Panc1 (cell line): ENCODE measurements around the gene SPEM2. TPM values are rescaled to one million over a fixed set of nuclear protein-coding genes. Genes with fewer than 3 reads are reported as not detected.

Experiments
- ATAC-seq: fragments of 200-7000 bp; cut with Tn5 transposase; 2 replicates; pipeline ENCODE4 v1.9.1; 2020; ENCODE audit warnings: mild to moderate bottlenecking, moderate library complexity
- BruUV-seq: library from RNA; stranded (reverse); fragments of 400-500 nt; replicated peaks from 2 replicates; lab custom pipeline; 2021; lab: Mats Ljungman, UMichigan
- CTCF ChIA-PET: fragments of 300-600 bp; sonication (Branson Sonifier 250); formaldehyde crosslinking; loops from one replicate; lab custom pipeline; 2022; ENCODE audit warnings: antibody characterized with exemption; lab: Charles Lee
- POLR2A ChIA-PET: fragments of 300-600 bp; sonication (Branson Sonifier 250); formaldehyde crosslinking; loops from one replicate; lab custom pipeline; 2022; ENCODE audit warnings: antibody characterized with exemption; lab: Charles Lee
- DNase-seq: peaks from one replicate; pipeline ENCODE4 v3.0.0-alpha.2; 2010; ENCODE audit warnings: low read depth, low spot score
- H3K27ac ChIP-seq: 2 replicates; pipeline ENCODE4 v1.5.1; 2011; ENCODE audit warnings: mild to moderate bottlenecking, low read length, inconsistent platforms
- H3K27me3 ChIP-seq: fragments of 200-500 bp; sonication (Bioruptor generic); 2 replicates; pipeline ENCODE4 v1.6.0; 2014; ENCODE audit warnings: low read length, inconsistent platforms; ENCODE audit not compliant: control insufficient read depth, insufficient read depth
- H3K36me3 ChIP-seq: fragments of 200-500 bp; sonication (Bioruptor generic); 2 replicates; pipeline ENCODE4 v1.5.1; 2014; ENCODE audit warnings: inconsistent platforms, mild to moderate bottlenecking, low read length, moderate library complexity; ENCODE audit not compliant: control insufficient read depth, insufficient read depth
- H3K4me1 ChIP-seq: 2 replicates; pipeline ENCODE4 v1.5.1; 2011; ENCODE audit warnings: inconsistent platforms, mild to moderate bottlenecking, low read length, moderate library complexity; ENCODE audit not compliant: control insufficient read depth, insufficient read depth
- H3K4me3 ChIP-seq, 2 experiments: 2 replicates each; pipeline ENCODE4 v1.5.1; 2011 to 2012; ENCODE audit warnings: low read depth in 2 of 2, low read length in 2 of 2, mild to moderate bottlenecking in 2 of 2, inconsistent platforms in 1 of 2, moderate library complexity in 1 of 2
- H3K9me3 ChIP-seq: fragments of 200-500 bp; sonication (Bioruptor generic); 2 replicates; pipeline ENCODE4 v1.5.1; 2014; ENCODE audit warnings: low read depth, mild to moderate bottlenecking, inconsistent platforms, low read length, moderate library complexity; ENCODE audit not compliant: control insufficient read depth, insufficient read depth
- POLR2AphosphoS5 ChIP-seq: IDR thresholded peaks from 2 replicates; pipeline ENCODE4 v1.6.1; 2012; ENCODE audit warnings: mild to moderate bottlenecking, low read depth, low read length, moderate library complexity
- REST ChIP-seq, 2 experiments: IDR thresholded peaks; 2 replicates each; pipeline ENCODE4 v1.6.1; 2011 to 2012; ENCODE audit warnings: low read depth in 2 of 2, control low read depth in 1 of 2, low read length in 1 of 2, mild to moderate bottlenecking in 1 of 2, moderate library complexity in 1 of 2; ENCODE audit not compliant: insufficient read depth in 1 of 2
- SIN3A ChIP-seq: IDR thresholded peaks from 2 replicates; pipeline ENCODE4 v1.6.1; 2012; ENCODE audit warnings: low read depth, mild to moderate bottlenecking, low read length, moderate library complexity, borderline replicate concordance; ENCODE audit not compliant: insufficient read depth
- TCF7L2 ChIP-seq: IDR thresholded peaks from 2 replicates; pipeline ENCODE4 v1.6.1; 2011; ENCODE audit warnings: mild to moderate bottlenecking, low read depth, low read length, inconsistent platforms
- in situ Hi-C: cut with HindIII; loops from 2 replicates; pipeline ENCODE4 v1.10.0; 2016; ENCODE audit warnings: low sequenced_read_pairs, low pct_unique_long_range_greater_than_20kb
- intact Hi-C: fragments of 100-400 bp; cut with micrococcal nuclease; formaldehyde crosslinking; loops from one replicate; pipeline ENCODE4 v1.10.0; 2022; ENCODE audit not compliant: unreplicated experiment
- total RNA-seq: library from RNA; stranded (reverse); gene quantifications from one replicate; pipeline ENCODE4 v1.2.1, GENCODE V29; 2021; ENCODE audit not compliant: unreplicated experiment
- TF ChIP-seq, protein P1 (sequence below): fragments of 450-650 bp; IDR thresholded peaks from 2 replicates; pipeline ENCODE4 v1.5.1; 2017; ENCODE audit warnings: mild to moderate bottlenecking

SPEM2 gene
- total RNA-seq, 1 experiment from 2014 or later = not detected

GRCh38 chr17:7437950-7438614 is 12.7 kb downstream of the SPEM2 start:
- TF ChIP-seq REST (IDR thresholded peaks at IDR 0.05; ENCODE audit: insufficient read depth in 1 of 2, low read depth in 2 of 2, low read length in 1 of 2) (no peak), SIN3A (no peak), TCF7L2 (no peak), POLR2AphosphoS5 (no peak)
- TF ChIP-seq, protein P1, sequence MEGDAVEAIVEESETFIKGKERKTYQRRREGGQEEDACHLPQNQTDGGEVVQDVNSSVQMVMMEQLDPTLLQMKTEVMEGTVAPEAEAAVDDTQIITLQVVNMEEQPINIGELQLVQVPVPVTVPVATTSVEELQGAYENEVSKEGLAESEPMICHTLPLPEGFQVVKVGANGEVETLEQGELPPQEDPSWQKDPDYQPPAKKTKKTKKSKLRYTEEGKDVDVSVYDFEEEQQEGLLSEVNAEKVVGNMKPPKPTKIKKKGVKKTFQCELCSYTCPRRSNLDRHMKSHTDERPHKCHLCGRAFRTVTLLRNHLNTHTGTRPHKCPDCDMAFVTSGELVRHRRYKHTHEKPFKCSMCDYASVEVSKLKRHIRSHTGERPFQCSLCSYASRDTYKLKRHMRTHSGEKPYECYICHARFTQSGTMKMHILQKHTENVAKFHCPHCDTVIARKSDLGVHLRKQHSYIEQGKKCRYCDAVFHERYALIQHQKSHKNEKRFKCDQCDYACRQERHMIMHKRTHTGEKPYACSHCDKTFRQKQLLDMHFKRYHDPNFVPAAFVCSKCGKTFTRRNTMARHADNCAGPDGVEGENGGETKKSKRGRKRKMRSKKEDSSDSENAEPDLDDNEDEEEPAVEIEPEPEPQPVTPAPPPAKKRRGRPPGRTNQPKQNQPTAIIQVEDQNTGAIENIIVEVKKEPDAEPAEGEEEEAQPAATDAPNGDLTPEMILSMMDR = no peak
- Histone ChIP-seq H3K4me3 (no peak overlapping the region), H3K9me3 (no peaks in the 10 kb centered on the region), H3K27me3 (no peaks in the 10 kb centered on the region), H3K36me3 (no peaks in the 10 kb centered on the region), H3K27ac (no peak overlapping the region), H3K4me1 (peaks cover 12% of the 10 kb centered on the region)
- BruUV-seq = no TSS peak
- ATAC-seq (no peak), DNase-seq (no peak)
- intact Hi-C loops (loop anchor here (10.0 kb wide), 1 partner anchor 83 kb away; the partner anchor contains the start of genes KCTD11 and TMEM95), in situ Hi-C loops (no loop called here)
- POLR2A ChIA-PET = interaction anchor here (0.5 kb wide), 1 partner anchor 35 kb away, joined by 18 read pairs; no protein-coding TSS in a partner anchor
- CTCF ChIA-PET = no interaction called here

DNA sequence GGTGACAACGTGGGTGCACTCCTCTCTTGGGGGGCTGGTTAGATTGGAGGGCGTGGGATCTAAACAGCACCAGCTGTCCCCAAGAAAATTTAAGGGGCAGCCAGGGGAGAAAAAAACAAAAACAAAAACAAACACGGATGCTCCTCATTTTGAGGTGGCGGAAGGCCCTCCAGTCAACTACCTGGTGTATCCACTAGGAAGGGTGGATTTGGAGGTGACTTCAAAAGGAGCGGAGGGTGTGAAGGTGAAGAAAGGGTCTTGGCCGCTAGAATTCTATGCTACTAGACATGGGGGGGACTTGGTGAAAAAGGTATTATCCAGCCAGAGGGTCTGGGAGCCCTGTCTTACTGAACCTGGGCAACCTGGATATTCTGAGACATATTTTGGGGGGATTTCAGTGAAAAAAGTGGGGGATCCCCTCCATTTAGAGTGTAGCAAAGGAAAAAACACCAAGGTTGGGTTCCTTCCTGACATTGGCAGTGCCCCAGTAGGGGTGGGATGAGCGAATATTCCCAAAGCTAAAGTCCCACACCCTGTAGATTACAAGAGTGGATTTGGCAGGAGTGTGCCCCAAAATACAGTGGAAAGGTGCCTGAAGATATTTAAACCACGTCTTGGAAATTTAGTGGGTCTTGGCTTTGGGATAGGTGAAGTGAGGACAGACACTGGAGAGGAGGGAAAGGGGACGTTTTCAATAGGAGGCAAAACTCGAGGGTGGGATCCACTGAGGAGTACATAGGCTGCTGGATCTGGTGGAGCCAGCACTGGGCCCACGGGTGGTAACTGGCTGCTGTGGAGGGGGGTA is 13.4 kb downstream of the SPEM2 start:
- TF ChIP-seq SIN3A (no peak), TCF7L2 (no peak), REST (IDR thresholded peaks at IDR 0.05; ENCODE audit: insufficient read depth in 1 of 2, low read depth in 2 of 2, low read length in 1 of 2) (no peak), POLR2AphosphoS5 (no peak)
- TF ChIP-seq, protein P1 = no peak
- DNase-seq (no peak), ATAC-seq (no peak)
- ChIA-PET CTCF (no interaction called here), POLR2A (interaction anchor here (0.5 to 0.6 kb wide), 2 partner anchors 34 to 45 kb away, joined by 4 to 18 read pairs; partner anchors contain the start of gene POLR2A)
- H3K27ac ChIP-seq = no peak overlapping the region
- BruUV-seq = no TSS peak
- no peaks in the 10 kb centered on the region for H3K9me3 ChIP-seq
- peaks cover 12% of the 10 kb centered on the region for H3K4me1 ChIP-seq
- intact Hi-C loops = loop anchor here (10.0 kb wide), 1 partner anchor 84 kb away; the partner anchor contains the start of genes KCTD11 and TMEM95
- H3K36me3 ChIP-seq = no peaks in the 10 kb centered on the region
- in situ Hi-C loops = no loop called here
- H3K27me3 ChIP-seq = no peaks in the 10 kb centered on the region
- H3K4me3 ChIP-seq = peak overlapping the region in 1 of 2 experiments; percentile 51; a peak in 1 of 4 replicates
